ENCODE data around the gene DPYD.

DPYD gene

GRCh38 chr1:97796711-97797110 is 124.1 kb downstream of the DPYD start:
- no peaks in the 10 kb centered on the region for H3K4me1 Mint-ChIP-seq
- DNase-seq: no peak
- TF ChIP-seq CTCF (IDR thresholded peaks at IDR 0.05): no peak
- no peak overlapping the region for H3K4me3 Mint-ChIP-seq
- H3K27ac Mint-ChIP-seq: no peak overlapping the region
- no peaks in the 10 kb centered on the region for H3K36me3 Mint-ChIP-seq (ENCODE audit: low read depth)
- no peaks in the 10 kb centered on the region for H3K9me3 Mint-ChIP-seq
- peaks cover 4% of the 10 kb centered on the region for H3K27me3 Mint-ChIP-seq (ENCODE audit: low read depth, poor library complexity)

- Mint-ChIP-seq H3K9me3 (no peaks in the 10 kb centered on the region), H3K4me3 (no peak overlapping the region), H3K4me1 (no peaks in the 10 kb centered on the region), H3K27me3 (ENCODE audit: low read depth, poor library complexity) (no peaks in the 10 kb centered on the region), H3K36me3 (ENCODE audit: low read depth) (no peaks in the 10 kb centered on the region), H3K27ac (no peak overlapping the region)
- no peak for TF ChIP-seq CTCF (IDR thresholded peaks at IDR 0.05)
- no peak for DNase-seq
Measured at GRCh38 chr1:97792655-97793054, 128.2 kb downstream of the DPYD start.

GRCh38 chr1:97791251-97791650 is 129.6 kb downstream of the DPYD start:
- no peak for TF ChIP-seq CTCF (IDR thresholded peaks at IDR 0.05)
- no peak for DNase-seq
- no peaks in the 10 kb centered on the region for H3K4me1 Mint-ChIP-seq
- H3K36me3 Mint-ChIP-seq (ENCODE audit: low read depth): no peaks in the 10 kb centered on the region
- no peaks in the 10 kb centered on the region for H3K27me3 Mint-ChIP-seq (ENCODE audit: low read depth, poor library complexity)
- no peak overlapping the region for H3K4me3 Mint-ChIP-seq
- H3K9me3 Mint-ChIP-seq: no peaks in the 10 kb centered on the region
- H3K27ac Mint-ChIP-seq: no peak overlapping the region

GRCh38 chr1:97787231-97787630 is 133.6 kb downstream of the DPYD start:
- no peaks in the 10 kb centered on the region for H3K36me3 Mint-ChIP-seq (ENCODE audit: low read depth)
- no peak for TF ChIP-seq CTCF (IDR thresholded peaks at IDR 0.05)
- H3K27ac Mint-ChIP-seq: no peak overlapping the region
- H3K4me3 Mint-ChIP-seq: no peak overlapping the region
- no peaks in the 10 kb centered on the region for H3K9me3 Mint-ChIP-seq
- DNase-seq: no peak
- no peaks in the 10 kb centered on the region for H3K4me1 Mint-ChIP-seq
- no peaks in the 10 kb centered on the region for H3K27me3 Mint-ChIP-seq (ENCODE audit: low read depth, poor library complexity)

GRCh38 chr1:97784661-97785060 is 136.2 kb downstream of the DPYD start:
- Mint-ChIP-seq H3K27ac (no peak overlapping the region), H3K27me3 (ENCODE audit: low read depth, poor library complexity) (no peaks in the 10 kb centered on the region), H3K36me3 (ENCODE audit: low read depth) (no peaks in the 10 kb centered on the region), H3K9me3 (no peaks in the 10 kb centered on the region), H3K4me1 (no peaks in the 10 kb centered on the region), H3K4me3 (no peak overlapping the region)
- TF ChIP-seq CTCF (IDR thresholded peaks at IDR 0.05): no peak
- DNase-seq: no peak

GRCh38 chr1:97783751-97784150 is 137.1 kb downstream of the DPYD start:
- Mint-ChIP-seq H3K27me3 (ENCODE audit: low read depth, poor library complexity) (no peaks in the 10 kb centered on the region), H3K9me3 (no peaks in the 10 kb centered on the region), H3K27ac (no peak overlapping the region), H3K36me3 (ENCODE audit: low read depth) (no peaks in the 10 kb centered on the region), H3K4me3 (no peak overlapping the region), H3K4me1 (no peaks in the 10 kb centered on the region)
- no peak for DNase-seq
- TF ChIP-seq CTCF (IDR thresholded peaks at IDR 0.05): no peak

Data from nephron progenitor cell (in vitro differentiated cells).